ENCODE results near the gene ERP29. TPM values are rescaled to one million over a fixed set of nuclear protein-coding genes. Genes with fewer than 3 reads are reported as not detected.
"Not testable (repeated sequence)": the region's sequence is repeated elsewhere in the genome, so short reads cannot be mapped to it uniquely, and the experiment has no call there.

Gene ERP29
- polyA plus RNA-seq, 1 donor from 2014 or later = 257 TPM

DNA sequence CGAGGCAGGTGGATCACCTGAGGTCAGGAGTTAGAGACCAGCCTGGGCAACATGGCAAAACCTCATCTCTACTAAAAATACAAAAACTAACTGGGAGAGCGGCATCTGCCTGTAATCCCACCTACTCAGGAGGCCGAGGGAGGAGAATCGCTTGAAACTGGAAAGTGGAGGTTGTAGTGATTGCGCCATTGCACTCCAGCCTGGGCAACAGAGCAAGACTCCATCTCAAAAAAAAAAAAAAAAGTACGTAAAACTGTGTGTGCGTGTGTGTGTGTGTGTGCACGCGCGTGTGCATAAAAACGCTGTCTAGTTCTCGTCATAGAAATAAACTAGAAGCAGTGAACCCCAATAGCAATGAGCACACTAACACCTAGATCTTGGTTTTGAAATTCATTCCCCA is 23.4 kb downstream of the ERP29 start:
- H3K27ac Mint-ChIP-seq, H3K4me3 Mint-ChIP-seq, H3K4me1 Mint-ChIP-seq, H3K9me3 Mint-ChIP-seq, H3K36me3 Mint-ChIP-seq, H3K27me3 Mint-ChIP-seq: not testable (repeated sequence)

DNA sequence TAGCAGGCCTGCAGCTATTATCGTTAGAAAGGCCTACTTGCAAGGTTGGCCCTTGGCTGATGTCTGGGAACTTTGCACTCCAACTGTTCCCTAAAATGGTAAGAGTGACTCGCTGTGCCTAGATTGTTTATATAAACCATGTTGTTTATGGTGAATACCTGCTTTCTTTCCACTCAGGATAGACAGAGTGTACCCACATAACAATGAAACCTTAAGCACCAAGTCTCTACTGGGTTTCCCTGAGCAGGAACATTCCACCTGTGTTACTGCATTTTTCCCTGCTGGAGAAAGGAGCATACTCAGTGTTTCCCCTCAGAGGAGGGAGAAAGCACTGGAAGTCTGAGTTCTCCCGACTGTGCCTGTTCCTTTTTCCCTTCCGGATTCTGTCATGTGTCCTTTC is 32.8 kb downstream of the ERP29 start:
- H3K9me3 Mint-ChIP-seq = no peaks in the 10 kb centered on the region
- peaks cover 0 to 10% (median 9%) of the 10 kb centered on the region in 3 donors for H3K4me1 Mint-ChIP-seq
- H3K36me3 Mint-ChIP-seq = peaks cover 8% of the 10 kb centered on the region
- peak overlapping the region in 1 of 3 donors; percentile 2 for H3K27ac Mint-ChIP-seq
- no peaks in the 10 kb centered on the region for H3K27me3 Mint-ChIP-seq
- no peak overlapping the region for H3K4me3 Mint-ChIP-seq

GRCh38 chr12:112049351-112049750 is 36.1 kb downstream of the ERP29 start:
- Mint-ChIP-seq H3K4me1 (peaks cover 0 to 10% (median 9%) of the 10 kb centered on the region in 3 donors), H3K36me3 (peaks cover 14% of the 10 kb centered on the region), H3K4me3 (no peak overlapping the region), H3K9me3 (no peaks in the 10 kb centered on the region), H3K27me3 (no peaks in the 10 kb centered on the region), H3K27ac (no peak overlapping the region)

DNA sequence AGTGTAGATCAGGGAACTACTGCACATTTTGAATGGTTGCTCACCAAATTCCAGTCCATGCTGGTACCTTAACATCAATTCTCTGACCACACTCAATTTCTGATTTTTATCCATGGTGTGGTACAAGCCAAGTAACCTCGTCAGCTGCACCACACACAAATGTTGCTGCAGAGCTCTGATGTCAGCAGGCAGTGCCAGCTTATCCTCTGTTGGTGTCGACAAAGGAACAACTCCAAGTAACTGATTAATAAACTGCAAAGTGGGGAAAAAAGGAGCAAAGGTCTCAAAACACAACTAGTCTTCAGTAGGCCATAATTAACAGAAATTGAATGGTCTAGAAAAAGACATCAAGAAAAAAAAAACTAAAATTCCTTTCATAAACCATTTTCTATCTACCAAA is 47.9 kb downstream of the ERP29 start:
- H3K27me3 Mint-ChIP-seq = no peaks in the 10 kb centered on the region
- H3K4me1 Mint-ChIP-seq = peaks cover 0 to 2% (median 0%) of the 10 kb centered on the region in 3 donors
- H3K4me3 Mint-ChIP-seq = no peak overlapping the region
- H3K9me3 Mint-ChIP-seq = no peaks in the 10 kb centered on the region
- H3K36me3 Mint-ChIP-seq = peaks cover 1% of the 10 kb centered on the region
- no peak overlapping the region for H3K27ac Mint-ChIP-seq

GRCh38 chr12:112063273-112063672 is 50.0 kb downstream of the ERP29 start:
- H3K27ac Mint-ChIP-seq = peak overlapping the region in 1 of 3 donors; percentile 39
- no peaks in the 10 kb centered on the region for H3K27me3 Mint-ChIP-seq
- H3K4me1 Mint-ChIP-seq = no peaks in the 10 kb centered on the region
- peaks cover 3% of the 10 kb centered on the region for H3K36me3 Mint-ChIP-seq
- no peaks in the 10 kb centered on the region for H3K9me3 Mint-ChIP-seq
- H3K4me3 Mint-ChIP-seq = no peak overlapping the region

GRCh38 chr12:112066566-112066965 is 53.3 kb downstream of the ERP29 start:
- H3K27me3 Mint-ChIP-seq = no peaks in the 10 kb centered on the region
- H3K4me3 Mint-ChIP-seq = no peak overlapping the region
- no peaks in the 10 kb centered on the region for H3K4me1 Mint-ChIP-seq
- peaks cover 3% of the 10 kb centered on the region for H3K36me3 Mint-ChIP-seq
- no peak overlapping the region for H3K27ac Mint-ChIP-seq
- H3K9me3 Mint-ChIP-seq = no peaks in the 10 kb centered on the region

Other genes starting within 250 kb of the ERP29 start
- gene ALDH2, start 246.5 kb upstream of the ERP29 start, polyA plus RNA-seq = 11.9 TPM
- gene MAPKAPK5, start 171.2 kb upstream of the ERP29 start, polyA plus RNA-seq = 35.0 TPM
- 10.1 TPM for gene TMEM116, start 261 bp upstream of the ERP29 start, polyA plus RNA-seq
- gene NAA25, start 95.4 kb downstream of the ERP29 start, polyA plus RNA-seq = 15.0 TPM
- gene TRAFD1, start 112.1 kb downstream of the ERP29 start, polyA plus RNA-seq = 73.0 TPM